Measurements from ENCODE around the gene SRSF2.

SRSF2 gene

DNA sequence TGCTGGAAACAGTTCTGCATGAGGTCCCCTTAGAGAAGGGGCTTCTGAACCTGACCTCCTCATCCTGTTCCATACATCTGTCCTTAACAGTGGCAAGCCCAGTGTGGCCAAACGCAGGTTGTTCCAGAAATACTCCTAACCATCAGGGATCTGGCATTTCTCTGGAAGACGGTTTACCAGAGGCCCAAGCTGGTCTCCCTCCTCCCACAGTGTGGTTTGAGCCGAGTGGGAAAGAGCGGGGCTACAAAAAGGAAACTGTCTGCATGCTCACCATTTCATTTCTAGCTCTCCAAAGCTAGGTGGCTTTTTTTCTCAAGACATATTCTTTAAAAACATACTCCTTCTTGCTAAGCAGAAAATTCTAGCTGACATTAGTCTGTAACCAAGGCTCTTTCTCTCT is 32.3 kb downstream of the SRSF2 start:
- H3K9ac ChIP-seq (ENCODE audit: low read depth, low read length, poor library complexity, severe bottlenecking) = no peak overlapping the region
- H3K36me3 ChIP-seq (ENCODE audit: insufficient read depth, low read length) = no peaks in the 10 kb centered on the region
- TF ChIP-seq, protein P1, sequence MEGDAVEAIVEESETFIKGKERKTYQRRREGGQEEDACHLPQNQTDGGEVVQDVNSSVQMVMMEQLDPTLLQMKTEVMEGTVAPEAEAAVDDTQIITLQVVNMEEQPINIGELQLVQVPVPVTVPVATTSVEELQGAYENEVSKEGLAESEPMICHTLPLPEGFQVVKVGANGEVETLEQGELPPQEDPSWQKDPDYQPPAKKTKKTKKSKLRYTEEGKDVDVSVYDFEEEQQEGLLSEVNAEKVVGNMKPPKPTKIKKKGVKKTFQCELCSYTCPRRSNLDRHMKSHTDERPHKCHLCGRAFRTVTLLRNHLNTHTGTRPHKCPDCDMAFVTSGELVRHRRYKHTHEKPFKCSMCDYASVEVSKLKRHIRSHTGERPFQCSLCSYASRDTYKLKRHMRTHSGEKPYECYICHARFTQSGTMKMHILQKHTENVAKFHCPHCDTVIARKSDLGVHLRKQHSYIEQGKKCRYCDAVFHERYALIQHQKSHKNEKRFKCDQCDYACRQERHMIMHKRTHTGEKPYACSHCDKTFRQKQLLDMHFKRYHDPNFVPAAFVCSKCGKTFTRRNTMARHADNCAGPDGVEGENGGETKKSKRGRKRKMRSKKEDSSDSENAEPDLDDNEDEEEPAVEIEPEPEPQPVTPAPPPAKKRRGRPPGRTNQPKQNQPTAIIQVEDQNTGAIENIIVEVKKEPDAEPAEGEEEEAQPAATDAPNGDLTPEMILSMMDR (conservative IDR thresholded peaks at IDR 0.05; ENCODE audit: low read length) = no peak
- TF ChIP-seq EZH2phosphoT487 (IDR thresholded peaks at IDR 0.05; ENCODE audit: borderline replicate concordance) = no peak
- no peaks in the 10 kb centered on the region for H3K27me3 ChIP-seq (ENCODE audit: insufficient read depth, low read length, poor library complexity, severe bottlenecking)
- peaks cover 5% of the 10 kb centered on the region for H3K4me1 ChIP-seq (ENCODE audit: insufficient read depth, low read length, poor library complexity, severe bottlenecking)
- no peaks in the 10 kb centered on the region for H4K20me1 ChIP-seq (ENCODE audit: insufficient read depth, low read length, poor library complexity, severe bottlenecking)
- H2AFZ ChIP-seq (ENCODE audit: low read length) = no peak overlapping the region
- H3F3A ChIP-seq (ENCODE audit: low read depth) = no peaks in the 10 kb centered on the region
- H3K4me3 ChIP-seq (ENCODE audit: low read length, poor library complexity, severe bottlenecking) = no peak overlapping the region
- H3K79me2 ChIP-seq (ENCODE audit: insufficient read depth, low read length) = no peaks in the 10 kb centered on the region
- no peaks in the 10 kb centered on the region for H3K9me3 ChIP-seq (ENCODE audit: insufficient read depth, low read depth, low read length)
- H3K9me2 ChIP-seq (replicated peaks; ENCODE audit: low read depth, low read length) = no peaks in the 10 kb centered on the region
- H3K4me2 ChIP-seq (ENCODE audit: low read depth, low read length, poor library complexity, severe bottlenecking) = no peak overlapping the region

DNA sequence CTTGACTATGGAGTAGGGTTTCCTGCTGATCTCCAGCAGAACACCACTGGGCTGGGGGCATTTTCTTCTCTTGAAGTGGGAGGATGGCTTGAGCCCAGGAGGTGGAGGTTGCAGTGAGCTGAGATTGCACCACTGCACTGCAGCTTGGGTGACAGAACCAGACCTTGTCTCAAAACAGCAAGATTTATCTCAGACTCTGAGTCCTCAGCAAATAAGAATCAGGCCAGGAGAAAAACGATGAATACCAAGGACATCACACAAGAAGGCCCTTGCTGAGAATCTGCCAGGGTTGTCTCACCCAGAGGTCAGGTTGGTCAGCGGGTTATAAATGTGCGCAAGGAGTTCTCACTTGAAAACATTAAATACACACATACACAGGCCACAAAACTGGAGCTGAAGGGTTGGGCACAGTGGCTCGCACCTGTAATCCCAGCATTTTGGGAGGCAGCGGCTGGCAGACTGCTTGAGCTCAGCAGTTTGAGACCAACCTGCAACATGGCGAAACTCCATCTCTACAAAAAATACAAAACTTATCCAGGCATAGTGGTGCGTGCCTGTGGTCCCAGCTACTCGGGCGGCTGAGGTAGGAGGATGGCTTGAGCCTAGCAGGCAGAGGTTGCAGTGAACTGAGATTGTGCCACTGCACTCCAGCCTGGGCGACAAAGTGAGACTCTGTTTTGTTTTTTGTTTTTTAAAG is 34.0 kb downstream of the SRSF2 start:
- Histone ChIP-seq H3K27me3 (ENCODE audit: insufficient read depth, low read length, poor library complexity, severe bottlenecking) (no peaks in the 10 kb centered on the region), H3K9ac (ENCODE audit: low read depth, low read length, poor library complexity, severe bottlenecking) (no peak overlapping the region), H3K4me1 (ENCODE audit: insufficient read depth, low read length, poor library complexity, severe bottlenecking) (no peaks in the 10 kb centered on the region), H3K9me2 (replicated peaks; ENCODE audit: low read depth, low read length) (no peaks in the 10 kb centered on the region), H3K4me3 (ENCODE audit: low read length, poor library complexity, severe bottlenecking) (no peak overlapping the region), H3K79me2 (ENCODE audit: insufficient read depth, low read length) (no peaks in the 10 kb centered on the region), H2AFZ (ENCODE audit: low read length) (no peak overlapping the region), H3F3A (ENCODE audit: low read depth) (no peaks in the 10 kb centered on the region), H3K36me3 (ENCODE audit: insufficient read depth, low read length) (no peaks in the 10 kb centered on the region), H3K9me3 (ENCODE audit: insufficient read depth, low read depth, low read length) (no peaks in the 10 kb centered on the region), H3K4me2 (ENCODE audit: low read depth, low read length, poor library complexity, severe bottlenecking) (no peak overlapping the region), H4K20me1 (ENCODE audit: insufficient read depth, low read length, poor library complexity, severe bottlenecking) (no peaks in the 10 kb centered on the region)
- TF ChIP-seq EZH2phosphoT487 (IDR thresholded peaks at IDR 0.05; ENCODE audit: borderline replicate concordance) = no peak

DNA sequence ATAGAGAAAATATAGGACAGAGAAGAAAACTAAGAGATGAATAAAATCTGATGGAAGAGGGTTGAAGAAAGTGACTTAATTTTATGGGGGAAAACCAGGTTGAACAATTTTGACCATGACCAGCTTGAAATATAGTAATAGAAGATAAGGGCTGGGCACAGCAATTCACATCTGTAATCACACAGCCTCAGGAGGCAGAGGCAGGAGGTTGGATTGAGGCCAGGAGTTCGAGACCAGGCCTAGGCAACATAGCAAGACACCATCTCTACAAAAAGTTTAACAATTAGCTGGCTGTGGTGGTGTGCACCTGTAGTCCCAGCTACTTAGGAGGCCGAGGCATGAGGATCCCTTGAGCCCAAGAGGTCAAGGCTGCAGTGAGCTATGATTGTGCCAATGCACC is 35.1 kb downstream of the SRSF2 start:
- H3K9me3 ChIP-seq (ENCODE audit: insufficient read depth, low read depth, low read length) = no peaks in the 10 kb centered on the region
- H3F3A ChIP-seq (ENCODE audit: low read depth) = no peaks in the 10 kb centered on the region
- H3K9me2 ChIP-seq (replicated peaks; ENCODE audit: low read depth, low read length) = no peaks in the 10 kb centered on the region
- H3K36me3 ChIP-seq (ENCODE audit: insufficient read depth, low read length) = no peaks in the 10 kb centered on the region
- no peak overlapping the region for H3K4me2 ChIP-seq (ENCODE audit: low read depth, low read length, poor library complexity, severe bottlenecking)
- no peak overlapping the region for H2AFZ ChIP-seq (ENCODE audit: low read length)
- no peaks in the 10 kb centered on the region for H4K20me1 ChIP-seq (ENCODE audit: insufficient read depth, low read length, poor library complexity, severe bottlenecking)
- H3K27me3 ChIP-seq (ENCODE audit: insufficient read depth, low read length, poor library complexity, severe bottlenecking) = no peaks in the 10 kb centered on the region
- H3K4me3 ChIP-seq (ENCODE audit: low read length, poor library complexity, severe bottlenecking) = no peak overlapping the region
- no peaks in the 10 kb centered on the region for H3K79me2 ChIP-seq (ENCODE audit: insufficient read depth, low read length)
- no peaks in the 10 kb centered on the region for H3K4me1 ChIP-seq (ENCODE audit: insufficient read depth, low read length, poor library complexity, severe bottlenecking)
- TF ChIP-seq, protein P1 (conservative IDR thresholded peaks at IDR 0.05; ENCODE audit: low read length) = no peak
- no peak for TF ChIP-seq EZH2phosphoT487 (IDR thresholded peaks at IDR 0.05; ENCODE audit: borderline replicate concordance)
- no peak overlapping the region for H3K9ac ChIP-seq (ENCODE audit: low read depth, low read length, poor library complexity, severe bottlenecking)

DNA sequence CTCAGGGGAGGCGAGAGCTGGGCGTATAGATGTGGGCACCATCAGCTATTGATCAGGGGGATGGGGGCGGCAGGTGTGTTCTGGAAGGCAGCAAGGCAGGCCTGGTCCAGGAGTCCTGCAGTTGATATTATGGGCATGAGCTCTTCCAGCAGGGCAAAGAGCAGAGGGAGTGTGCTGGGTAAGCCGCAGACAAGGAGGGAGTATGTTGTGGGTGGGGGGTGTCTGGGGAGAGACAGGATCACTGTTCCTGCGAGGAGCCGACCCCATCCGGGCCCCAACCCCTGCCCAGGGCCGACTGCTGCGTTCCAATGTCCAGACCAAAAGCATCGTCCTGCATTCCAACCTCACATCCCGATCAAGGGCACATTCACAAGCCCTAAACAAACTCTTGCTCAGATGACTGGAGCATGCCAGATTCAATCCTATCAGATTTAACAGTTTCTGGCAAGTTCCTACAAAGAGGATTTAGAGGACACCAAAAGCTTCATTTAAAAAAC is 35.6 kb downstream of the SRSF2 start:
- Histone ChIP-seq H3K4me1 (ENCODE audit: insufficient read depth, low read length, poor library complexity, severe bottlenecking) (no peaks in the 10 kb centered on the region), H3K4me2 (ENCODE audit: low read depth, low read length, poor library complexity, severe bottlenecking) (no peak overlapping the region), H3K27me3 (ENCODE audit: insufficient read depth, low read length, poor library complexity, severe bottlenecking) (no peaks in the 10 kb centered on the region), H3K9ac (ENCODE audit: low read depth, low read length, poor library complexity, severe bottlenecking) (no peak overlapping the region), H3K9me3 (ENCODE audit: insufficient read depth, low read depth, low read length) (no peaks in the 10 kb centered on the region), H3F3A (ENCODE audit: low read depth) (no peaks in the 10 kb centered on the region), H3K36me3 (ENCODE audit: insufficient read depth, low read length) (no peaks in the 10 kb centered on the region), H2AFZ (ENCODE audit: low read length) (no peak overlapping the region), H3K79me2 (ENCODE audit: insufficient read depth, low read length) (no peaks in the 10 kb centered on the region), H4K20me1 (ENCODE audit: insufficient read depth, low read length, poor library complexity, severe bottlenecking) (no peaks in the 10 kb centered on the region), H3K9me2 (replicated peaks; ENCODE audit: low read depth, low read length) (no peaks in the 10 kb centered on the region), H3K4me3 (ENCODE audit: low read length, poor library complexity, severe bottlenecking) (no peak overlapping the region)
- TF ChIP-seq EZH2phosphoT487 (IDR thresholded peaks at IDR 0.05; ENCODE audit: borderline replicate concordance) = no peak
- TF ChIP-seq, protein P1 (conservative IDR thresholded peaks at IDR 0.05; ENCODE audit: low read length) = no peak
